Panc1 (cell line): ENCODE data around the gene NOXA1.

ENCODE experiments used
- SIN3A ChIP-seq: IDR thresholded peaks from 2 replicates; pipeline ENCODE4 v1.6.1; 2012; ENCODE audit warnings: low read depth, mild to moderate bottlenecking, low read length, moderate library complexity, borderline replicate concordance; ENCODE audit not compliant: insufficient read depth
- TF ChIP-seq, protein P1 (sequence below): fragments of 450-650 bp; IDR thresholded peaks from 2 replicates; pipeline ENCODE4 v1.5.1; 2017; ENCODE audit warnings: mild to moderate bottlenecking

- TF ChIP-seq, protein P1, sequence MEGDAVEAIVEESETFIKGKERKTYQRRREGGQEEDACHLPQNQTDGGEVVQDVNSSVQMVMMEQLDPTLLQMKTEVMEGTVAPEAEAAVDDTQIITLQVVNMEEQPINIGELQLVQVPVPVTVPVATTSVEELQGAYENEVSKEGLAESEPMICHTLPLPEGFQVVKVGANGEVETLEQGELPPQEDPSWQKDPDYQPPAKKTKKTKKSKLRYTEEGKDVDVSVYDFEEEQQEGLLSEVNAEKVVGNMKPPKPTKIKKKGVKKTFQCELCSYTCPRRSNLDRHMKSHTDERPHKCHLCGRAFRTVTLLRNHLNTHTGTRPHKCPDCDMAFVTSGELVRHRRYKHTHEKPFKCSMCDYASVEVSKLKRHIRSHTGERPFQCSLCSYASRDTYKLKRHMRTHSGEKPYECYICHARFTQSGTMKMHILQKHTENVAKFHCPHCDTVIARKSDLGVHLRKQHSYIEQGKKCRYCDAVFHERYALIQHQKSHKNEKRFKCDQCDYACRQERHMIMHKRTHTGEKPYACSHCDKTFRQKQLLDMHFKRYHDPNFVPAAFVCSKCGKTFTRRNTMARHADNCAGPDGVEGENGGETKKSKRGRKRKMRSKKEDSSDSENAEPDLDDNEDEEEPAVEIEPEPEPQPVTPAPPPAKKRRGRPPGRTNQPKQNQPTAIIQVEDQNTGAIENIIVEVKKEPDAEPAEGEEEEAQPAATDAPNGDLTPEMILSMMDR: no peak
- TF ChIP-seq SIN3A: no peak
These were observed 1.2 kb upstream of the NOXA1 start for GRCh38 chr9:137421838-137422603.
